ENCODE data around the gene BDP1.

GRCh38 chr5:71600783-71601182 lies 145.3 kb downstream of the BDP1 start:
- TF ChIP-seq CTCF (IDR thresholded peaks at IDR 0.05 in 2 of 3, conservative IDR thresholded peaks at IDR 0.05 in 1 of 3; ENCODE audit: borderline replicate concordance in 1 of 3, insufficient read depth in 1 of 3, low read depth in 2 of 3, low read length in 2 of 3) (no peak), MAX (IDR thresholded peaks at IDR 0.05) (no peak), RAD21 (IDR thresholded peaks at IDR 0.05; ENCODE audit: low read depth) (no peak), EZH2phosphoT487 (IDR thresholded peaks at IDR 0.05; ENCODE audit: borderline replicate concordance) (no peak), CBX3 (IDR thresholded peaks at IDR 0.05; ENCODE audit: low read depth) (no peak), ATF3 (IDR thresholded peaks at IDR 0.05) (no peak), ZBTB33 (IDR thresholded peaks at IDR 0.05; ENCODE audit: extremely low read depth, insufficient replicate concordance, low read length) (no peak), EZH2 (IDR thresholded peaks at IDR 0.05) (no peak), REST (IDR thresholded peaks at IDR 0.05; ENCODE audit: low read depth) (no peak), JUND (IDR thresholded peaks at IDR 0.05) (no peak), ZNF274 (IDR thresholded peaks at IDR 0.05; ENCODE audit: low read depth, low read length) (no peak), POLR2A (IDR thresholded peaks at IDR 0.05; ENCODE audit: borderline replicate concordance, extremely low read depth, insufficient read depth, insufficient read length) (no peak)
